HEK293 (cell line): ENCODE results near the gene DCT.
"Not testable (repeated sequence)": the region's sequence is repeated elsewhere in the genome, so short reads cannot be mapped to it uniquely, and the experiment has no call there.

Experiments used
- CTCF ChIA-PET: fragments of 350-600 bp; formaldehyde crosslinking; extraction: SDS; loops from one replicate; lab custom pipeline; 2021; ENCODE audit warnings: antibody characterized with exemption; lab: Yijun Ruan, JAX
- POLR2A ChIA-PET: fragments of 300-600 bp; formaldehyde crosslinking; extraction: SDS; loops from one replicate; lab custom pipeline; 2020; ENCODE audit warnings: antibody characterized with exemption, inconsistent platforms; lab: Yijun Ruan, JAX
- H3K27ac ChIP-seq: fragments of 200-500 bp; sonication (Bioruptor generic); 2 replicates; pipeline ENCODE4 v1.5.1; 2014; ENCODE audit warnings: low read depth, low read length, control low read depth, inconsistent platforms; ENCODE audit errors: extremely low read depth
- H3K36me3 ChIP-seq, 2 experiments: fragments of 200-500 bp in 1 of 2; sonication (Bioruptor generic) in 1 of 2; 1 replicate in 1 of 2; 2 replicates in 1 of 2; pipeline ENCODE4 v1.5.1; 2014 to 2017; ENCODE audit warnings: inconsistent platforms in 2 of 2, low read length in 2 of 2; ENCODE audit not compliant: control insufficient read depth in 2 of 2, insufficient read depth in 1 of 2
- H3K4me1 ChIP-seq: fragments of 200-500 bp; sonication (Bioruptor generic); 2 replicates; pipeline ENCODE4 v1.5.1; 2014; ENCODE audit warnings: mild to moderate bottlenecking, low read length, inconsistent platforms; ENCODE audit not compliant: control insufficient read depth, insufficient read depth
- H3K4me3 ChIP-seq: 2 replicates; pipeline ENCODE4 v1.5.1; 2011; ENCODE audit warnings: low read depth, mild to moderate bottlenecking, control low read depth, low read length, moderate library complexity
- H3K9me3 ChIP-seq: fragments of 200-500 bp; sonication (Bioruptor generic); 2 replicates; pipeline ENCODE4 v1.5.1; 2014; ENCODE audit warnings: low read depth, low read length, inconsistent platforms; ENCODE audit not compliant: control insufficient read depth, insufficient read depth
- BCL11B ChIP-seq: fragments of 450-650 bp; formaldehyde crosslinking; IDR thresholded peaks from 2 replicates; pipeline ENCODE4 v1.5.1; 2016; ENCODE audit warnings: low read depth, missing biosample characterization, missing genetic modification characterization
- SP3 ChIP-seq: fragments of 450-650 bp; formaldehyde crosslinking; IDR thresholded peaks from 2 replicates; pipeline ENCODE4 v1.5.1; 2016; ENCODE audit warnings: missing biosample characterization, missing genetic modification characterization
- WT1 ChIP-seq: fragments of 450-650 bp; formaldehyde crosslinking; IDR thresholded peaks from 2 replicates; pipeline ENCODE4 v1.5.1; 2016; ENCODE audit warnings: missing biosample characterization, missing genetic modification characterization
- ZNF114 ChIP-seq: fragments of 450-650 bp; formaldehyde crosslinking; IDR thresholded peaks from 2 replicates; pipeline ENCODE4 v1.5.0; 2017; ENCODE audit warnings: missing biosample characterization, missing genetic modification characterization
- ZNF121 ChIP-seq: fragments of 450-650 bp; formaldehyde crosslinking; IDR thresholded peaks from 2 replicates; pipeline ENCODE4 v1.5.1; 2016; ENCODE audit warnings: missing biosample characterization, missing genetic modification characterization
- ZNF132 ChIP-seq: fragments of 450-650 bp; formaldehyde crosslinking; IDR thresholded peaks from 2 replicates; pipeline ENCODE4 v1.5.1; 2017; ENCODE audit warnings: missing biosample characterization, missing genetic modification characterization, borderline replicate concordance
- ZNF19 ChIP-seq: fragments of 450-650 bp; formaldehyde crosslinking; IDR thresholded peaks from 2 replicates; pipeline ENCODE4; 2016; ENCODE audit warnings: missing biosample characterization, missing genetic modification characterization, low read depth
- ZNF311 ChIP-seq: fragments of 450-650 bp; formaldehyde crosslinking; IDR thresholded peaks from 2 replicates; pipeline ENCODE4 v1.5.1; 2017; ENCODE audit warnings: missing biosample characterization, missing genetic modification characterization, borderline replicate concordance
- ZNF394 ChIP-seq: fragments of 450-650 bp; formaldehyde crosslinking; IDR thresholded peaks from 2 replicates; pipeline ENCODE4 v1.5.1; 2016; ENCODE audit warnings: missing biosample characterization, missing genetic modification characterization, mild to moderate bottlenecking, moderate library complexity, borderline replicate concordance
- ZNF416 ChIP-seq: fragments of 450-650 bp; formaldehyde crosslinking; IDR thresholded peaks from 2 replicates; pipeline ENCODE4 v1.5.1; 2016; ENCODE audit warnings: missing biosample characterization, missing genetic modification characterization
- ZNF488 ChIP-seq: fragments of 450-650 bp; formaldehyde crosslinking; IDR thresholded peaks from 2 replicates; pipeline ENCODE4 v1.5.1; 2016; ENCODE audit warnings: missing biosample characterization, missing genetic modification characterization
- ZNF510 ChIP-seq: fragments of 450-650 bp; formaldehyde crosslinking; IDR thresholded peaks from 2 replicates; pipeline ENCODE4 v1.5.1; 2018; ENCODE audit warnings: mild to moderate bottlenecking, missing genetic modification characterization, missing biosample characterization; ENCODE audit not compliant: insufficient replicate concordance
- ZNF518A ChIP-seq: fragments of 450-650 bp; formaldehyde crosslinking; conservative IDR thresholded peaks from 2 replicates; pipeline ENCODE4 v1.5.1; 2016; ENCODE audit warnings: low read depth, missing biosample characterization, missing genetic modification characterization
- ZNF544 ChIP-seq: fragments of 450-650 bp; formaldehyde crosslinking; IDR thresholded peaks from 2 replicates; pipeline ENCODE4 v1.5.0; 2017; ENCODE audit warnings: missing biosample characterization, missing genetic modification characterization
- ZNF658 ChIP-seq: fragments of 450-650 bp; formaldehyde crosslinking; IDR thresholded peaks from 2 replicates; pipeline ENCODE4; 2016; ENCODE audit warnings: missing biosample characterization, missing genetic modification characterization
- ZNF670 ChIP-seq: fragments of 450-650 bp; formaldehyde crosslinking; IDR thresholded peaks from 2 replicates; pipeline ENCODE4 v1.5.1; 2016; ENCODE audit warnings: missing biosample characterization, missing genetic modification characterization, low read depth
- ZNF692 ChIP-seq: fragments of 450-650 bp; formaldehyde crosslinking; IDR thresholded peaks from 2 replicates; pipeline ENCODE4 v1.5.1; 2016; ENCODE audit warnings: missing biosample characterization, missing genetic modification characterization
- ZNF776 ChIP-seq: fragments of 450-650 bp; formaldehyde crosslinking; IDR thresholded peaks from 2 replicates; pipeline ENCODE4 v1.5.0; 2017; ENCODE audit warnings: missing biosample characterization, missing genetic modification characterization, borderline replicate concordance
- ZNF785 ChIP-seq: fragments of 450-650 bp; formaldehyde crosslinking; IDR thresholded peaks from 2 replicates; pipeline ENCODE4 v1.5.1; 2016; ENCODE audit warnings: missing biosample characterization, missing genetic modification characterization
- ZNF791 ChIP-seq: fragments of 450-650 bp; formaldehyde crosslinking; IDR thresholded peaks from 2 replicates; pipeline ENCODE4 v1.5.1; 2016; ENCODE audit warnings: missing biosample characterization, missing genetic modification characterization
- ZNF843 ChIP-seq: fragments of 450-650 bp; formaldehyde crosslinking; IDR thresholded peaks from 2 replicates; pipeline ENCODE4 v1.5.1; 2016; ENCODE audit warnings: missing biosample characterization, missing genetic modification characterization
- ZSCAN16 ChIP-seq: fragments of 450-650 bp; formaldehyde crosslinking; IDR thresholded peaks from 2 replicates; pipeline ENCODE4 v1.5.1; 2016; ENCODE audit warnings: missing biosample characterization, missing genetic modification characterization
- ZSCAN5A ChIP-seq: fragments of 450-650 bp; formaldehyde crosslinking; IDR thresholded peaks from 2 replicates; pipeline ENCODE4 v1.5.1; 2016; ENCODE audit warnings: missing biosample characterization, missing genetic modification characterization

The DCT gene

GRCh38 chr13:94479616-94480015 lies at the start of gene DCT:
Gene DCT, minus strand, starts transcription at chr13:94479682. Its CDS starts 427 bp downstream, at chr13:94479255.
- Histone ChIP-seq H3K4me3 (no peak within 1 kb of the TSS), H3K36me3 (no peaks in the 10 kb centered on the region), H3K27ac (no peak within 1 kb of the TSS), H3K9me3 (no peaks in the 10 kb centered on the region), H3K4me1 (no peaks in the 10 kb centered on the region)
- POLR2A ChIA-PET = no interaction called here
- TF ChIP-seq ZNF692 (tag by site-specific recombination) (no peak), ZNF670 (tag by site-specific recombination) (no peak), ZNF394 (tag by site-specific recombination) (no peak), ZNF658 (tag by site-specific recombination) (no peak), ZNF121 (tag by site-specific recombination) (no peak), ZNF132 (no peak), ZNF791 (tag by site-specific recombination) (no peak), ZNF510 (no peak), WT1 (no peak)
- CTCF ChIA-PET = no interaction called here

- CTCF ChIA-PET, H3K36me3 ChIP-seq, POLR2A ChIA-PET, H3K4me1 ChIP-seq, H3K27ac ChIP-seq, H3K4me3 ChIP-seq, H3K9me3 ChIP-seq: not testable (repeated sequence)
Measured at GRCh38 chr13:94526956-94527355, 47.5 kb upstream of the DCT start.

- no peak overlapping the region for H3K4me3 ChIP-seq
- no peaks in the 10 kb centered on the region for H3K36me3 ChIP-seq
- no peaks in the 10 kb centered on the region for H3K9me3 ChIP-seq
- POLR2A ChIA-PET = interaction anchor here (0.6 kb wide), 1 partner anchor 18 kb away, joined by 3 read pairs; no protein-coding TSS in a partner anchor
- H3K27ac ChIP-seq = no peak overlapping the region
- CTCF ChIA-PET = interaction anchor here (0.6 kb wide), 1 partner anchor 50 kb away, joined by 7 read pairs; no protein-coding TSS in a partner anchor
- H3K4me1 ChIP-seq = no peaks in the 10 kb centered on the region
- no peak for TF ChIP-seq ZNF19 (tag by site-specific recombination)
- no peak for TF ChIP-seq SP3 (tag by site-specific recombination)
- no peak for TF ChIP-seq ZSCAN16 (tag by site-specific recombination)
- TF ChIP-seq ZNF114 = no peak
- no peak for TF ChIP-seq ZNF488 (tag by site-specific recombination)
- no peak for TF ChIP-seq BCL11B
- no peak for TF ChIP-seq ZNF776 (tag by site-specific recombination)
- TF ChIP-seq ZNF785 (tag by site-specific recombination) = no peak
- TF ChIP-seq ZNF416 (tag by site-specific recombination) = no peak
- no peak for TF ChIP-seq ZNF311
- TF ChIP-seq ZNF518A (tag by site-specific recombination) = no peak
- TF ChIP-seq ZNF544 (tag by site-specific recombination) = no peak
- no peak for TF ChIP-seq ZSCAN5A (tag by site-specific recombination)
- TF ChIP-seq ZNF843 (tag by site-specific recombination) = no peak
Measured at GRCh38 chr13:94525781-94526180, 46.3 kb upstream of the DCT start.
